ENCODE measurements around the gene IREB2.

Gene IREB2

GRCh38 chr15:78550815-78551214 is 112.8 kb downstream of the IREB2 start:
- DNase-seq (ENCODE audit: low read depth in 1 of 2, low spot score in 1 of 2): no peak
- no peak overlapping the region for H3K27ac ChIP-seq (replicated peaks)
- no peak overlapping the region for H3K4me3 ChIP-seq (replicated peaks; ENCODE audit: insufficient read depth, low read length)
- no peaks in the 10 kb centered on the region for H3K27me3 ChIP-seq (ENCODE audit: insufficient read depth, poor library complexity, severe bottlenecking)
- TF ChIP-seq REST (IDR thresholded peaks at IDR 0.05; ENCODE audit: insufficient replicate concordance, low read depth) (no peak), CTCF (IDR thresholded peaks at IDR 0.05; ENCODE audit: insufficient read depth, low read length) (no peak), POLR2AphosphoS5 (IDR thresholded peaks at IDR 0.05; ENCODE audit: low read depth) (no peak), SPI1 (IDR thresholded peaks at IDR 0.05; ENCODE audit: borderline replicate concordance, low read depth) (no peak), GABPA (IDR thresholded peaks at IDR 0.05; ENCODE audit: low read depth) (no peak)
